Activated CD4-positive, alpha-beta T cell treated with anti-CD3 and anti-CD28 coated beads, Interleukin-2, Interleukin-6, amounts not matched to agents 100 ng/mL and 50 ng/mL, durations not matched to agents 16 hours and 8 hours (primary cell): ENCODE data around the gene IRAK3.

Source experiments
- DNase-seq: peaks from one replicate; pipeline ENCODE4 v3.0.0-alpha.2; 2020

Gene IRAK3

GRCh38 chr12:66188584-66189485 is at the start of gene IRAK3:
IRAK3 (plus strand) TSS chr12:66189214; CDS start chr12:66189300, 86 bp downstream.
- DNase-seq = peak; percentile 61

GRCh38 chr12:66139328-66139727 is 49.7 kb upstream of the IRAK3 start:
- no peak for DNase-seq

GRCh38 chr12:66140731-66141130 is 48.3 kb upstream of the IRAK3 start:
- DNase-seq = no peak

- no peak for DNase-seq
Measured at GRCh38 chr12:66141299-66141698, 47.7 kb upstream of the IRAK3 start.

- no peak for DNase-seq
Measured at GRCh38 chr12:66142826-66143225, 46.2 kb upstream of the IRAK3 start.

GRCh38 chr12:66143868-66144267 is 45.1 kb upstream of the IRAK3 start:
- DNase-seq = no peak

GRCh38 chr12:66144791-66145754 is 43.9 kb upstream of the IRAK3 start:
- DNase-seq = peak; percentile 54

GRCh38 chr12:66149702-66150398 is 39.2 kb upstream of the IRAK3 start:
- no peak for DNase-seq

- no peak for DNase-seq
Measured at GRCh38 chr12:66152732-66153131, 36.3 kb upstream of the IRAK3 start.

GRCh38 chr12:66154776-66155175 is 34.2 kb upstream of the IRAK3 start:
- DNase-seq = no peak

- DNase-seq = no peak
Measured at GRCh38 chr12:66156654-66157053, 32.4 kb upstream of the IRAK3 start.

- no peak for DNase-seq
Measured at GRCh38 chr12:66159123-66159522, 29.9 kb upstream of the IRAK3 start.

- no peak for DNase-seq
Measured at GRCh38 chr12:66160704-66161103, 28.3 kb upstream of the IRAK3 start.

GRCh38 chr12:66162701-66163100 is 26.3 kb upstream of the IRAK3 start:
- DNase-seq = no peak

- no peak for DNase-seq
Measured at GRCh38 chr12:66163289-66163688, 25.7 kb upstream of the IRAK3 start.

- DNase-seq = no peak
Measured at GRCh38 chr12:66164349-66164821, 24.6 kb upstream of the IRAK3 start.

GRCh38 chr12:66165141-66165540 is 23.9 kb upstream of the IRAK3 start:
- DNase-seq = no peak

GRCh38 chr12:66166561-66166960 is 22.5 kb upstream of the IRAK3 start:
- no peak for DNase-seq

- no peak for DNase-seq
Measured at GRCh38 chr12:66168410-66168809, 20.6 kb upstream of the IRAK3 start.

GRCh38 chr12:66169221-66170170 is 19.5 kb upstream of the IRAK3 start, which contains the start of gene TMBIM4:
TMBIM4 (minus strand) TSS chr12:66169996; CDS start chr12:66169951, 45 bp downstream.
- DNase-seq = peak; percentile 91

GRCh38 chr12:66170606-66171005 is 18.4 kb upstream of the IRAK3 start:
- no peak for DNase-seq
